ENCODE results near the gene SMC1B.

GRCh38 chr22:45456811-45457210 is 43.4 kb upstream of the SMC1B start:
- TF ChIP-seq CTCF (IDR thresholded peaks at IDR 0.05) (no peak), POLR2A (IDR thresholded peaks at IDR 0.05) (no peak), POLR2AphosphoS5 (IDR thresholded peaks at IDR 0.05) (no peak)

All from breast epithelium (tissue), 3 donors.